PC-9 (cell line): ENCODE data around the gene UHRF2.

Source experiments
- CTCF ChIP-seq: fragments of 200-600 bp; sonication (generic); conservative IDR thresholded peaks from 2 replicates; pipeline ENCODE4 v1.6.1; 2017; ENCODE audit warnings: mixed run types, antibody characterized with exemption, mild to moderate bottlenecking, moderate library complexity
- EZH2 ChIP-seq: fragments of 200-600 bp; sonication (generic); IDR thresholded peaks from 2 replicates; pipeline ENCODE4 v1.8.0; 2017; ENCODE audit warnings: antibody characterized with exemption, low read depth

GRCh38 chr9:6543204-6543603, 130.2 kb downstream of the UHRF2 start:
- TF ChIP-seq CTCF (no peak), EZH2 (no peak)
